ENCODE measurements around the gene UBE2N. TPM values are rescaled to one million over a fixed set of nuclear protein-coding genes. Genes with fewer than 3 reads are reported as not detected.

Gene UBE2N
- total RNA-seq, 1 experiment from 2014 or later, result 177 TPM

DNA sequence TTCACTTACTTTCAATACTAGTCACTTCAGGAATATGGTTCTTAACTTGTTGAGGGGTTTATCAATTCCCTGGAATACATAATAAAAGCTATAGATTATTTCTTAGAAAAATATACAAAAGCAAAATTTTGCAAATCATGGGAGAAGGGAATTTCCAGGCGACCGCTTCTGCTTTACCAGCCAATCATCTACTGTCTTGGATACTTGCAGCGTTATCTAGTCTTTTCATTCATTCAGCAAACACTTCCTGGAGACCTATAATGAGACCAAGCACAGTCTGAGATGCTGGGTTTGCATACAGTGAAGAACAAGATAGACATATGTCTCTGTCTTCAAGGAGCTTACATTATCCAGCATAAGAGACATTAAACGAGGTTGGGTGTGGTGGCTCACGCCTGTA is 24.1 kb upstream of the UBE2N start:
- CTCF ChIA-PET, result no interaction called here
- no peaks in the 10 kb centered on the region for H3K27me3 ChIP-seq (replicated peaks; ENCODE audit: insufficient read depth, low read depth, low read length, poor library complexity)
- H3K4me3 ChIP-seq (ENCODE audit: low read depth, low read length, poor library complexity, severe bottlenecking), result no peak overlapping the region
- POLR2A ChIA-PET (ENCODE audit: low non-redundant PET), result interaction anchor here (0.6 kb wide), 1 partner anchor 81 kb away, joined by 3 read pairs; no protein-coding TSS in a partner anchor
- peaks cover 16% of the 10 kb centered on the region for H3K4me1 ChIP-seq (ENCODE audit: insufficient read depth, low read length, poor library complexity, severe bottlenecking)
- DNase-seq (ENCODE audit: low spot score), result no peak
- BruUV-seq (replicated peaks), result no TSS peak
- H3K27ac ChIP-seq (ENCODE audit: low read depth, low read length, poor library complexity, severe bottlenecking), result no peak overlapping the region
- TF ChIP-seq EZH2 (IDR thresholded peaks at IDR 0.05; ENCODE audit: borderline replicate concordance, low read depth, low read length, poor library complexity, severe bottlenecking), result no peak
- TF ChIP-seq, protein P1, sequence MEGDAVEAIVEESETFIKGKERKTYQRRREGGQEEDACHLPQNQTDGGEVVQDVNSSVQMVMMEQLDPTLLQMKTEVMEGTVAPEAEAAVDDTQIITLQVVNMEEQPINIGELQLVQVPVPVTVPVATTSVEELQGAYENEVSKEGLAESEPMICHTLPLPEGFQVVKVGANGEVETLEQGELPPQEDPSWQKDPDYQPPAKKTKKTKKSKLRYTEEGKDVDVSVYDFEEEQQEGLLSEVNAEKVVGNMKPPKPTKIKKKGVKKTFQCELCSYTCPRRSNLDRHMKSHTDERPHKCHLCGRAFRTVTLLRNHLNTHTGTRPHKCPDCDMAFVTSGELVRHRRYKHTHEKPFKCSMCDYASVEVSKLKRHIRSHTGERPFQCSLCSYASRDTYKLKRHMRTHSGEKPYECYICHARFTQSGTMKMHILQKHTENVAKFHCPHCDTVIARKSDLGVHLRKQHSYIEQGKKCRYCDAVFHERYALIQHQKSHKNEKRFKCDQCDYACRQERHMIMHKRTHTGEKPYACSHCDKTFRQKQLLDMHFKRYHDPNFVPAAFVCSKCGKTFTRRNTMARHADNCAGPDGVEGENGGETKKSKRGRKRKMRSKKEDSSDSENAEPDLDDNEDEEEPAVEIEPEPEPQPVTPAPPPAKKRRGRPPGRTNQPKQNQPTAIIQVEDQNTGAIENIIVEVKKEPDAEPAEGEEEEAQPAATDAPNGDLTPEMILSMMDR (conservative IDR thresholded peaks at IDR 0.05; ENCODE audit: low read depth, low read length), result no peak
- no peaks in the 10 kb centered on the region for H3K9me3 ChIP-seq (ENCODE audit: low read depth, low read length, poor library complexity, severe bottlenecking)
- intact Hi-C loops (cut with micrococcal nuclease; ENCODE audit: unreplicated experiment), result no loop called here
- peaks cover 10% of the 10 kb centered on the region for H3K36me3 ChIP-seq (ENCODE audit: insufficient read depth, low read length, poor library complexity, severe bottlenecking)

DNA sequence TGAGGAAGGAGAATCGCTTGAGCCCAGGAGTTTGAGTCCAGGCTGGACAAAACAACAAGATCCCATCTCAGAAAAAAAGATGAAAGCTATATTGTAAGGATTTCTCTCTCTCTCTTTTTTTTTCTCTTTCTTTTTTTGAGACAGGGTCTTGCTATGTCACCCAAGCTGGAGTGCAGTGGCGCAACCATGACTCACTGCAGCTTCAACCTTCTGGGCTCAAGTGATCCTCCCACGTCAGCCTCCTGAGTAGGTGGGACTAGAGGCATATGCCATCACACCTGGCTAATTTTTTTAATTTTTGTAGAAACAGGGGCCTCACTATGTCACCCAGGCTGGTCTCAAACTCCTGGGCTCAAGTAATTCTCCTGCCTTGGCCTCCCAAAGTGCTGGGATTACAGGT is 19.8 kb upstream of the UBE2N start:
- TF ChIP-seq EZH2 (IDR thresholded peaks at IDR 0.05; ENCODE audit: borderline replicate concordance, low read depth, low read length, poor library complexity, severe bottlenecking), result no peak
- TF ChIP-seq, protein P1 (conservative IDR thresholded peaks at IDR 0.05; ENCODE audit: low read depth, low read length), result no peak
- intact Hi-C loops (cut with micrococcal nuclease; ENCODE audit: unreplicated experiment), result no loop called here
- Histone ChIP-seq H3K9me3 (ENCODE audit: low read depth, low read length, poor library complexity, severe bottlenecking) (no peaks in the 10 kb centered on the region), H3K27ac (ENCODE audit: low read depth, low read length, poor library complexity, severe bottlenecking) (no peak overlapping the region), H3K4me1 (ENCODE audit: insufficient read depth, low read length, poor library complexity, severe bottlenecking) (no peaks in the 10 kb centered on the region), H3K36me3 (ENCODE audit: insufficient read depth, low read length, poor library complexity, severe bottlenecking) (no peaks in the 10 kb centered on the region), H3K4me3 (ENCODE audit: low read depth, low read length, poor library complexity, severe bottlenecking) (no peak overlapping the region), H3K27me3 (replicated peaks; ENCODE audit: insufficient read depth, low read depth, low read length, poor library complexity) (no peaks in the 10 kb centered on the region)
- no peak for DNase-seq (ENCODE audit: low spot score)
- BruUV-seq (replicated peaks), result no TSS peak
- POLR2A ChIA-PET (ENCODE audit: low non-redundant PET), result no interaction called here
- CTCF ChIA-PET, result no interaction called here

DNA sequence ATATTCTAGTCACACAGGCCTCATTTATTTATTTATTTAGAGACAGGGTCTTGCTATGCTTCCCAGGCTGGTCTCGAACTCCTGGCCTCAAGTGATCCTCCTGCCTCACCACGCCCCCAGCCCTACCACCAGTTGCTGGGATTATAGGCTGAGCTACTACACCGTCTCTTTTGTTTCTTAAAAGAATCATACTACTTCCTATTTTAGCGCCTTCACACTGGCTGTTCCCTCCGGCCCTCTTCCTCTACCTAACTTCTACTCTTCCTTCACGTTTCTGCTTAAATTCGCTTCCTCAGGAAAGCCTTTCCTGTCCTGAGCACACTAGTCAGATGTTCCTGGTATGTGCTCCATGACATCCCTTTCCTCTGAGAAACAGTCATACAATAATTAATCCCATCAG is 19.2 kb upstream of the UBE2N start:
- no TSS peak for BruUV-seq (replicated peaks)

More for the DNA sequence above, 19.2 kb upstream of the UBE2N start:
- no peak for TF ChIP-seq EZH2 (IDR thresholded peaks at IDR 0.05; ENCODE audit: borderline replicate concordance, low read depth, low read length, poor library complexity, severe bottlenecking)
- TF ChIP-seq, protein P1 (conservative IDR thresholded peaks at IDR 0.05; ENCODE audit: low read depth, low read length), result no peak
- no peaks in the 10 kb centered on the region for H3K9me3 ChIP-seq (ENCODE audit: low read depth, low read length, poor library complexity, severe bottlenecking)
- H3K4me3 ChIP-seq (ENCODE audit: low read depth, low read length, poor library complexity, severe bottlenecking), result no peak overlapping the region
- no peak for DNase-seq (ENCODE audit: low spot score)
- H3K27ac ChIP-seq (ENCODE audit: low read depth, low read length, poor library complexity, severe bottlenecking), result no peak overlapping the region
- H3K36me3 ChIP-seq (ENCODE audit: insufficient read depth, low read length, poor library complexity, severe bottlenecking), result no peaks in the 10 kb centered on the region
- H3K27me3 ChIP-seq (replicated peaks; ENCODE audit: insufficient read depth, low read depth, low read length, poor library complexity), result no peaks in the 10 kb centered on the region
- CTCF ChIA-PET, result no interaction called here
- no peaks in the 10 kb centered on the region for H3K4me1 ChIP-seq (ENCODE audit: insufficient read depth, low read length, poor library complexity, severe bottlenecking)
- intact Hi-C loops (cut with micrococcal nuclease; ENCODE audit: unreplicated experiment), result no loop called here
- POLR2A ChIA-PET (ENCODE audit: low non-redundant PET), result no interaction called here

Data from A673 (cell line).